ENCODE measurements around the gene SHANK3.

Gene SHANK3

GRCh38 chr22:50676661-50677492, 4.3 kb downstream of the SHANK3 start:
- H3K9me3 Mint-ChIP-seq: no peaks in the 10 kb centered on the region
- no peak overlapping the region for H3K27ac Mint-ChIP-seq
- H3K27me3 Mint-ChIP-seq (ENCODE audit: low read depth): peaks cover 18% of the 10 kb centered on the region
- TF ChIP-seq, protein P1, sequence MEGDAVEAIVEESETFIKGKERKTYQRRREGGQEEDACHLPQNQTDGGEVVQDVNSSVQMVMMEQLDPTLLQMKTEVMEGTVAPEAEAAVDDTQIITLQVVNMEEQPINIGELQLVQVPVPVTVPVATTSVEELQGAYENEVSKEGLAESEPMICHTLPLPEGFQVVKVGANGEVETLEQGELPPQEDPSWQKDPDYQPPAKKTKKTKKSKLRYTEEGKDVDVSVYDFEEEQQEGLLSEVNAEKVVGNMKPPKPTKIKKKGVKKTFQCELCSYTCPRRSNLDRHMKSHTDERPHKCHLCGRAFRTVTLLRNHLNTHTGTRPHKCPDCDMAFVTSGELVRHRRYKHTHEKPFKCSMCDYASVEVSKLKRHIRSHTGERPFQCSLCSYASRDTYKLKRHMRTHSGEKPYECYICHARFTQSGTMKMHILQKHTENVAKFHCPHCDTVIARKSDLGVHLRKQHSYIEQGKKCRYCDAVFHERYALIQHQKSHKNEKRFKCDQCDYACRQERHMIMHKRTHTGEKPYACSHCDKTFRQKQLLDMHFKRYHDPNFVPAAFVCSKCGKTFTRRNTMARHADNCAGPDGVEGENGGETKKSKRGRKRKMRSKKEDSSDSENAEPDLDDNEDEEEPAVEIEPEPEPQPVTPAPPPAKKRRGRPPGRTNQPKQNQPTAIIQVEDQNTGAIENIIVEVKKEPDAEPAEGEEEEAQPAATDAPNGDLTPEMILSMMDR (IDR thresholded peaks at IDR 0.05; ENCODE audit: unreplicated experiment in 3 of 3): no peak
- H3K36me3 Mint-ChIP-seq (ENCODE audit: low read depth): peaks cover 24% of the 10 kb centered on the region
- H3K4me1 Mint-ChIP-seq: peaks cover 13% of the 10 kb centered on the region
- peak overlapping the region; percentile 11 to 79 (median 62) for H3K4me3 Mint-ChIP-seq

DNA sequence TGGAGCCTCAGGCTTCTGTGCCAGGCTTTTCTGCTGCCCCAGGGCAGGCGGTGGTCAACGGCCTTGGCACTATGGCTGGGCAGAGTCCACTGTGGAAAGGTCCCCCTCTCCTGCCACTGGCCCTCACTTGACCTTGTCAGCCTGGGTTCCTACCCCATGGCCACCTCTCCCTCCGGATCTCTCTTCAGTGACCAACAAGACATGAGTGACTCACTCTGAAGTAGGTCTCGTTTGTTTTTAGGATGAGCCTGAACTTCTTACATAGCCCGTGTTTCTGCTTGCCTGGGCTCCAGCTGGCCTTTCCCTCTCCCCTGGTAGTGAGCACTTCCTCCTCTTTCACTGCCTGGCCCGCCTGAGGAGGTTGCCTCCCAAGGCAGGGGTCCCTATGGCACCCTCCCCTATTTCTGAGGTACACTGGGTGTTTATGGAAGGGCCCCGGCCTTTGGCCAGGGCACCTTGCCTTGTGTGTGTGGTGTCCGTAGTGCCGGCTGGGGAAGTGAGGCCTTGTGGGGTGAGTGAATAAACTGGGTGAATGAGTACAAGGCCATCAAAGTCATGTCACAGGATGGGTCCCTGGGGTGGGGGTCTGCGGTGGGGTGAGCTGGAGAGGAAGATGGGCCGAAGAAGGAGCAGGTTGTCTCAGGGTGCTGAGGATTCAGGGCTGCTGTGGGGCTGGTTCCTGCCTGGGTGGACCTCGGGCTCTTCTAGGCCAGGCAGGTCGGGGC, 5.0 kb downstream of the SHANK3 start:
- peaks cover 18% of the 10 kb centered on the region for H3K27me3 Mint-ChIP-seq (ENCODE audit: low read depth)
- H3K36me3 Mint-ChIP-seq (ENCODE audit: low read depth): peaks cover 24% of the 10 kb centered on the region
- H3K27ac Mint-ChIP-seq: no peak overlapping the region
- TF ChIP-seq, protein P1 (IDR thresholded peaks at IDR 0.05; ENCODE audit: unreplicated experiment in 3 of 3): no peak
- no peaks in the 10 kb centered on the region for H3K9me3 Mint-ChIP-seq
- H3K4me3 Mint-ChIP-seq: peak overlapping the region; percentile 26 to 62 (median 38)
- H3K4me1 Mint-ChIP-seq: peaks cover 13% of the 10 kb centered on the region

GRCh38 chr22:50678218-50678650, 5.6 kb downstream of the SHANK3 start:
- Mint-ChIP-seq H3K27ac (no peak overlapping the region), H3K9me3 (no peaks in the 10 kb centered on the region), H3K27me3 (ENCODE audit: low read depth) (peaks cover 13% of the 10 kb centered on the region), H3K4me3 (no peak overlapping the region), H3K4me1 (peaks cover 8% of the 10 kb centered on the region), H3K36me3 (ENCODE audit: low read depth) (peaks cover 29% of the 10 kb centered on the region)
- TF ChIP-seq, protein P1 (IDR thresholded peaks at IDR 0.05; ENCODE audit: unreplicated experiment in 3 of 3): no peak

- peaks cover 29% of the 10 kb centered on the region for H3K36me3 Mint-ChIP-seq (ENCODE audit: low read depth)
- no peak overlapping the region for H3K4me3 Mint-ChIP-seq
- TF ChIP-seq, protein P1 (IDR thresholded peaks at IDR 0.05; ENCODE audit: unreplicated experiment in 3 of 3): no peak
- H3K27me3 Mint-ChIP-seq (ENCODE audit: low read depth): peaks cover 13% of the 10 kb centered on the region
- peaks cover 8% of the 10 kb centered on the region for H3K4me1 Mint-ChIP-seq
- no peak overlapping the region for H3K27ac Mint-ChIP-seq
- H3K9me3 Mint-ChIP-seq: no peaks in the 10 kb centered on the region
Measured at GRCh38 chr22:50678651-50679521, 6.3 kb downstream of the SHANK3 start.

DNA sequence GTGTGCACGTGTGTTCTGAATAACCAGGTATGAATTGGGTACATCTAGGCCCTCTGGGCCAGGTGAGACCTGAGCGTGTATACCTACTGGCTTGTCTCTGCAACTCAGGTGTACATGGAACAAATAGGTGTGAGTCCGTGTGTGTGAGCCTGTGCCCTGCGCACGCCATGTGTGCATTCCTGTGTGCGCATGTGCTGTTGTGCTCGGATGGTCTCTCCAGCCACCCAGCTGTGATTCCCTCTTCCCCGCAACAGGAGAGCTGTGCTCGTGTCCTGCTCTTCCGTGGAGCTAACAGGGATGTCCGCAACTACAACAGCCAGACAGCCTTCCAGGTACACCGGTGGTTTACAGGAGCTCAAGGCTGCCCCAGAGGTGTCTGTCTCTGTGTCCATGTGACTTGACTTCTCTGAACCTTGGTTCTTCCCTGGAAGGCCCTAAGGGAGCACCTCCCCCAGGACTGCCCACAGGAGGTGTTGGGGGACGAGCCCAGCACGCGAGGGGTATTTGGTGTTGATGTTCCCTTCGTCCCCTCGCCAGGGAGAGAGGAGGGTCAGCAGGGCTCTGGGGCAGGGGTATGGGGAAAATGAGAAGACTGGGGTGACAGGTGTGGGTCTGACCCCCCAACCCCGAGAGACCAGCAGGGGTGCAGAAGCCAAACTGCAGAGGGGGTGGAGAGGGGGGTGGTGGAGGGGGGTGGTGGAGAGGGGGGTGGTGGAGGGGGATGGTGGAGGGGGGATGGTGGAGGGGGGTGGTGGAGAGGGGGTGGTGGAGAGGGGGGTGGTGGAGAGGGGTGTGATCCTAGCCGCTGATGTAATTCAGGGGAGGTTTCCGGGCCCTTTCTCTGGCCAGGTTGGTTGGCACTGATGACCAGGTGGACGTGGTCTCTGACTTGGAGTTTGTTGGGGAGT, 10.7 kb downstream of the SHANK3 start:
- H3K4me3 Mint-ChIP-seq: no peak overlapping the region
- H3K27me3 Mint-ChIP-seq (ENCODE audit: low read depth): peaks cover 4% of the 10 kb centered on the region
- H3K4me1 Mint-ChIP-seq: no peaks in the 10 kb centered on the region
- no peaks in the 10 kb centered on the region for H3K9me3 Mint-ChIP-seq
- H3K27ac Mint-ChIP-seq: peak overlapping the region in 1 of 3 experiments; percentile 24
- TF ChIP-seq, protein P1 (IDR thresholded peaks at IDR 0.05; ENCODE audit: unreplicated experiment in 3 of 3): no peak
- peaks cover 16% of the 10 kb centered on the region for H3K36me3 Mint-ChIP-seq (ENCODE audit: low read depth)

Measured in nephron (organoid).